Measurements from ENCODE around the gene MAP3K8. TPM values are rescaled to one million over a fixed set of nuclear protein-coding genes. Genes with fewer than 3 reads are reported as not detected.

MAP3K8 gene
- total and polyA plus RNA-seq, 9 of the 15 experiments (the other 6 are each of a cell fraction or from before 2014, with no cell fraction given): 6.9 to 23.6 (median 13.6) TPM

DNA sequence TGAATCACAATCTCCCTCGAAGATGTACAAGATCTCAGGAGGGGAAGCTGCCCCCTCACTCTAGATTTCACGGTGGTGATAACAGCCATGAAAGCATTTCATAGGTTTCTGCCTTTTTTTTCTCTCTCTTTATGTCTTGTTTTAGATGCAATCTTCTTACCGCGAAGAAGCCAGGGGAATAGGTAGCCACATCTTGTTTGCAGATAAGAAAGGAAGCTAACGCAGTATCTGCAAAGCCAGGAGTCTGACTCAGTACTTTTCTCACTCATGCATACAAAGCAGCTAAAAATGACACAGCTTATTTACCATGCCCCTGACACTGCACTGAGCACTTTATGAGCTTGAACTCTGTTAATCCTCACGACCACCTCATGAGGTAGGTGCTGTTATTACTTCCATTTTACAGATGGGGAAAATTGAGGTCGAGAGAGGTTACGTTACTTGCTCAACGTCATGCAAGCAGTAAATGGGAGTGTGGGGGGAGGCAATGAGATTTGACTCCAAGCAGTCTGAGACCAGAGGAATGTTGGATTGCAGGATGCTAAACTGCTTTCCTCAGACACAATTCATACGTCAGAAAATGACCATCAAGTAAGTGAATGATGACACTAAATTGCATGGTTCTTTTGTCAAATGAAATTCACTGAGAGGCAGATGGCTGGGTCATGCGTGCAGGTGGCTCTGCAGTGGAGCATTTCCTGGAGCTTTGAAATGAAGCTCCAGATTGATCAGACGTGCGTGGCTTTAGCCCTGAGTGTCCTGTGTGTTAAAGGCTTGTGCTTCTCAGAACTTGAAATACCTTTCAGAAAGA lies 3.3 kb downstream of the MAP3K8 start (continued):
- TF ChIP-seq ZNF217 (CRISPR knock-in tag; IDR thresholded peaks at IDR 0.05) (no peak), YBX1 (IDR thresholded peaks at IDR 0.05) (no peak), STAG1 (CRISPR knock-in tag; IDR thresholded peaks at IDR 0.05; ENCODE audit: borderline replicate concordance) (no peak), RBM34 (IDR thresholded peaks at IDR 0.05; ENCODE audit: borderline replicate concordance, insufficient read depth, low read length) (no peak), PCBP2 (IDR thresholded peaks at IDR 0.05; ENCODE audit: low read depth, low read length, poor library complexity, severe bottlenecking) (no peak), FOXM1 (IDR thresholded peaks at IDR 0.05; ENCODE audit: low read depth) (peak; percentile 91), FOXM1 (CRISPR knock-in tag; IDR thresholded peaks at IDR 0.05; ENCODE audit: low read depth) (no peak), MYC (IDR thresholded peaks at IDR 0.05; ENCODE audit: low read depth, low read length) (peak; percentile 52; the same call in 1 of the 2 replicates), MYC (CRISPR knock-in tag; IDR thresholded peaks at IDR 0.05; ENCODE audit: borderline replicate concordance, low read depth) (no peak), ILF3 (IDR thresholded peaks at IDR 0.05; ENCODE audit: borderline replicate concordance) (0 out of 2 replicates have a peak, but pooled peaks have one; percentile 53), POLR2AphosphoS5 (IDR thresholded peaks at IDR 0.05; ENCODE audit: control insufficient read depth, insufficient read depth, low read depth, low read length) (peak; percentile 85), ZNF12 (CRISPR knock-in tag; IDR thresholded peaks at IDR 0.05) (no peak), GTF2E2 (tag; IDR thresholded peaks at IDR 0.05) (peak; percentile 61; the same call in 1 of the 2 replicates), NCOA1 (IDR thresholded peaks at IDR 0.05; ENCODE audit: low read depth) (peak; percentile 84; the same call in 1 of the 2 replicates), TBP (optimal IDR thresholded peaks at IDR 0.05; ENCODE audit: low read depth, low read length) (peak; percentile 57)
- TF ChIP-seq, protein P1, sequence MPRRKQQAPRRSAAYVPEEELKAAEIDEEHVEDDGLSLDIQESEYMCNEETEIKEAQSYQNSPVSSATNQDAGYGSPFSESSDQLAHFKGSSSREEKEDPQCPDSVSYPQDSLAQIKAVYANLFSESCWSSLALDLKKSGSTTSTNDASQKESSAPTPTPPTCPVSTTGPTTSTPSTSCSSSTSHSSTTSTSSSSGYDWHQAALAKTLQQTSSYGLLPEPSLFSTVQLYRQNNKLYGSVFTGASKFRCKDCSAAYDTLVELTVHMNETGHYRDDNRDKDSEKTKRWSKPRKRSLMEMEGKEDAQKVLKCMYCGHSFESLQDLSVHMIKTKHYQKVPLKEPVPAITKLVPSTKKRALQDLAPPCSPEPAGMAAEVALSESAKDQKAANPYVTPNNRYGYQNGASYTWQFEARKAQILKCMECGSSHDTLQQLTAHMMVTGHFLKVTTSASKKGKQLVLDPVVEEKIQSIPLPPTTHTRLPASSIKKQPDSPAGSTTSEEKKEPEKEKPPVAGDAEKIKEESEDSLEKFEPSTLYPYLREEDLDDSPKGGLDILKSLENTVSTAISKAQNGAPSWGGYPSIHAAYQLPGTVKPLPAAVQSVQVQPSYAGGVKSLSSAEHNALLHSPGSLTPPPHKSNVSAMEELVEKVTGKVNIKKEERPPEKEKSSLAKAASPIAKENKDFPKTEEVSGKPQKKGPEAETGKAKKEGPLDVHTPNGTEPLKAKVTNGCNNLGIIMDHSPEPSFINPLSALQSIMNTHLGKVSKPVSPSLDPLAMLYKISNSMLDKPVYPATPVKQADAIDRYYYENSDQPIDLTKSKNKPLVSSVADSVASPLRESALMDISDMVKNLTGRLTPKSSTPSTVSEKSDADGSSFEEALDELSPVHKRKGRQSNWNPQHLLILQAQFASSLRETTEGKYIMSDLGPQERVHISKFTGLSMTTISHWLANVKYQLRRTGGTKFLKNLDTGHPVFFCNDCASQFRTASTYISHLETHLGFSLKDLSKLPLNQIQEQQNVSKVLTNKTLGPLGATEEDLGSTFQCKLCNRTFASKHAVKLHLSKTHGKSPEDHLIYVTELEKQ (CRISPR knock-in tag; IDR thresholded peaks at IDR 0.05): no peak
- TF ChIP-seq, protein P2, sequence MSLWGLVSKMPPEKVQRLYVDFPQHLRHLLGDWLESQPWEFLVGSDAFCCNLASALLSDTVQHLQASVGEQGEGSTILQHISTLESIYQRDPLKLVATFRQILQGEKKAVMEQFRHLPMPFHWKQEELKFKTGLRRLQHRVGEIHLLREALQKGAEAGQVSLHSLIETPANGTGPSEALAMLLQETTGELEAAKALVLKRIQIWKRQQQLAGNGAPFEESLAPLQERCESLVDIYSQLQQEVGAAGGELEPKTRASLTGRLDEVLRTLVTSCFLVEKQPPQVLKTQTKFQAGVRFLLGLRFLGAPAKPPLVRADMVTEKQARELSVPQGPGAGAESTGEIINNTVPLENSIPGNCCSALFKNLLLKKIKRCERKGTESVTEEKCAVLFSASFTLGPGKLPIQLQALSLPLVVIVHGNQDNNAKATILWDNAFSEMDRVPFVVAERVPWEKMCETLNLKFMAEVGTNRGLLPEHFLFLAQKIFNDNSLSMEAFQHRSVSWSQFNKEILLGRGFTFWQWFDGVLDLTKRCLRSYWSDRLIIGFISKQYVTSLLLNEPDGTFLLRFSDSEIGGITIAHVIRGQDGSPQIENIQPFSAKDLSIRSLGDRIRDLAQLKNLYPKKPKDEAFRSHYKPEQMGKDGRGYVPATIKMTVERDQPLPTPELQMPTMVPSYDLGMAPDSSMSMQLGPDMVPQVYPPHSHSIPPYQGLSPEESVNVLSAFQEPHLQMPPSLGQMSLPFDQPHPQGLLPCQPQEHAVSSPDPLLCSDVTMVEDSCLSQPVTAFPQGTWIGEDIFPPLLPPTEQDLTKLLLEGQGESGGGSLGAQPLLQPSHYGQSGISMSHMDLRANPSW (CRISPR knock-in tag; IDR thresholded peaks at IDR 0.05): no peak
- TF ChIP-seq, protein P3, sequence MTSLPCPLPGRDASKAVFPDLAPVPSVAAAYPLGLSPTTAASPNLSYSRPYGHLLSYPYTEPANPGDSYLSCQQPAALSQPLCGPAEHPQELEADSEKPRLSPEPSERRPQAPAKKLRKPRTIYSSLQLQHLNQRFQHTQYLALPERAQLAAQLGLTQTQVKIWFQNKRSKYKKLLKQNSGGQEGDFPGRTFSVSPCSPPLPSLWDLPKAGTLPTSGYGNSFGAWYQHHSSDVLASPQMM (CRISPR knock-in tag; IDR thresholded peaks at IDR 0.05): no peak
- TF ChIP-seq, protein P4, sequence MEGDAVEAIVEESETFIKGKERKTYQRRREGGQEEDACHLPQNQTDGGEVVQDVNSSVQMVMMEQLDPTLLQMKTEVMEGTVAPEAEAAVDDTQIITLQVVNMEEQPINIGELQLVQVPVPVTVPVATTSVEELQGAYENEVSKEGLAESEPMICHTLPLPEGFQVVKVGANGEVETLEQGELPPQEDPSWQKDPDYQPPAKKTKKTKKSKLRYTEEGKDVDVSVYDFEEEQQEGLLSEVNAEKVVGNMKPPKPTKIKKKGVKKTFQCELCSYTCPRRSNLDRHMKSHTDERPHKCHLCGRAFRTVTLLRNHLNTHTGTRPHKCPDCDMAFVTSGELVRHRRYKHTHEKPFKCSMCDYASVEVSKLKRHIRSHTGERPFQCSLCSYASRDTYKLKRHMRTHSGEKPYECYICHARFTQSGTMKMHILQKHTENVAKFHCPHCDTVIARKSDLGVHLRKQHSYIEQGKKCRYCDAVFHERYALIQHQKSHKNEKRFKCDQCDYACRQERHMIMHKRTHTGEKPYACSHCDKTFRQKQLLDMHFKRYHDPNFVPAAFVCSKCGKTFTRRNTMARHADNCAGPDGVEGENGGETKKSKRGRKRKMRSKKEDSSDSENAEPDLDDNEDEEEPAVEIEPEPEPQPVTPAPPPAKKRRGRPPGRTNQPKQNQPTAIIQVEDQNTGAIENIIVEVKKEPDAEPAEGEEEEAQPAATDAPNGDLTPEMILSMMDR (IDR thresholded peaks at IDR 0.05 in 2 of 3, conservative IDR thresholded peaks at IDR 0.05 in 1 of 3; ENCODE audit: insufficient read depth in 2 of 3, low read depth in 1 of 3, low read length in 3 of 3): no peak; a peak in 1 of 6 replicates
